ENCODE data around the gene TENM4. TPM values are rescaled to one million over a fixed set of nuclear protein-coding genes. Genes with fewer than 3 reads are reported as not detected.

Gene TENM4
- total and polyA plus RNA-seq, 2 donors: 1.5 to 27.8 TPM

DNA sequence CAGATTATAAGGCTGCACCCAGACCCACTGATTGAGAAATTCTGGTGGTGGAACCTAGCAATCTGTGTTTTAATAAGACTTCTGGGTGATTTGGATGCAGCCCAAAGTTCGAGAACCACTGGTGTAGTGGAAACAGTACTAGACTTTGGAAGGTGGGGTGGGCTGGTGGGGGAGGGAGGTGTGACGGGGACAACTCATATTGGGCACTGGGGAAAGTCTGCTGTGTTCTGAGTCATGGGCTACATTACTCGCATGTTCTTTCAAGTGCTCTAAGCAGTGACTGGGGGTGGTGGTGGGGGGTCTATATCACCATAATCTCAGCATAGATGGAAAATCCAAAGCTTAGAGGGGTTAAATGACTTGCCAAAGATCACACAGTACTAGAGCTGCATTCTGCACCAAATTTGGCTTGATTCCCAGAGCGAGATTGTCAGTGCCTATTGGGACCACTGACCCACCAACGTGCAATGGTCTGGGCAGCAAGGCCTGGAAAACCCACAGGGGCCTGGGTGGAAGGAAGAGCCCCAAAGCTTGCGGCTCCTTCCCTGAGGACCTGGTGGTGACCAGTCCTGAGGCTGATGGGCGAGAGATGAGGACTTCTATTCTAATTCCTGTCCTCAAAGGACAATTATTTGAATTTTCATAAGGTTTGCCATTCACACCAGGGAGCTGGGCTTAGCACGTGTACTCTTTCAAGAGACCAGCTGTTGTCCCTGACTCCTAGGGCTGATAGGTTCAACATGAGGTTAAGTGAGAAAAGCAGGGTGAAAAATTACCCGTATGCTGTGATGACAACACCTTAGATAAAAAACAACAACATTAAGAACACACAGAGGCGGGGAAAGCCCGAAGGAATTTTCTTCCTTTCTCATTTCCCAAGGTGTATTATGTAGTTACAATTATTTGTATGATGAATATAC lies 788.6 kb downstream of the TENM4 start:
- Histone ChIP-seq H3K27ac (ENCODE audit: low read depth) (no peak overlapping the region), H3K4me3 (ENCODE audit: low read depth, low read length) (no peak overlapping the region), H3K36me3 (ENCODE audit: insufficient read depth) (no peaks in the 10 kb centered on the region), H3K4me1 (ENCODE audit: insufficient read depth) (no peaks in the 10 kb centered on the region)
- 88% methylated on average over 11 of the region's 11 CpGs for WGBS
- DNase-seq (ENCODE audit: extremely low spot score): no peak

DNA sequence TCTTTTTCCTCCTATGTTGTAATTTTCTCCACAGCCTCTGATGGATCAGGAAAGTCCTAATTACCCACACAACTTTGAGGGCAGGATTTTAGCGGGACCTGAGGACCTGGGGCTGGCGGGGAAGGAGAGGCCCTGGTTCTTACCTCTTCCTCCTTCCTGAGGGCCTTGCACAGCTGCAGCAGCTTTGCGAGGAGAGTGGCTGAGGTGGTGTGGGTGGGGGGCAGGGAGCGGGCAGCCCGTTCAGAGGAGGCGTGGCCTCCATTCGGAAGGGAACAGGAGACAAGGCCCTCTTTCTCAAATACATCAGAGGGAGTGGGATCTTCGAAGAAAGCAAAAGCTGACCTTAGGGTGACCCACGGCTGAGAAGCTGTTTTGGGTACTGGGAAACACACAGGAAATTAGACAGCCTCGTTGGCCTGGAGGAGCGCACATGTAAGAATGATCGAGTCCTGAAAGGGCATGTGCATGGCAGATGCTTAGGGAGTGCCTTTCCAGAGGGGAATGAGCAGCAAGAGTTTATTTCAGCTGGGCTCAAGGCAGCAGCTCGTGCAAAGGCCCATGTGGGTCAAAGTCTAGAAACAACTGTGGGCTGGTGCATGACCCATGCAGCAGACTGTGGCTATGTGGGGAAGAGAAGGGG lies 789.6 kb downstream of the TENM4 start:
- H3K4me1 ChIP-seq (ENCODE audit: insufficient read depth): no peaks in the 10 kb centered on the region
- no peak overlapping the region for H3K27ac ChIP-seq (ENCODE audit: low read depth)
- no peak for DNase-seq (ENCODE audit: extremely low spot score)
- 67% methylated on average over 13 of the region's 13 CpGs for WGBS
- H3K4me3 ChIP-seq (ENCODE audit: low read depth, low read length): no peak overlapping the region
- no peaks in the 10 kb centered on the region for H3K36me3 ChIP-seq (ENCODE audit: insufficient read depth)

DNA sequence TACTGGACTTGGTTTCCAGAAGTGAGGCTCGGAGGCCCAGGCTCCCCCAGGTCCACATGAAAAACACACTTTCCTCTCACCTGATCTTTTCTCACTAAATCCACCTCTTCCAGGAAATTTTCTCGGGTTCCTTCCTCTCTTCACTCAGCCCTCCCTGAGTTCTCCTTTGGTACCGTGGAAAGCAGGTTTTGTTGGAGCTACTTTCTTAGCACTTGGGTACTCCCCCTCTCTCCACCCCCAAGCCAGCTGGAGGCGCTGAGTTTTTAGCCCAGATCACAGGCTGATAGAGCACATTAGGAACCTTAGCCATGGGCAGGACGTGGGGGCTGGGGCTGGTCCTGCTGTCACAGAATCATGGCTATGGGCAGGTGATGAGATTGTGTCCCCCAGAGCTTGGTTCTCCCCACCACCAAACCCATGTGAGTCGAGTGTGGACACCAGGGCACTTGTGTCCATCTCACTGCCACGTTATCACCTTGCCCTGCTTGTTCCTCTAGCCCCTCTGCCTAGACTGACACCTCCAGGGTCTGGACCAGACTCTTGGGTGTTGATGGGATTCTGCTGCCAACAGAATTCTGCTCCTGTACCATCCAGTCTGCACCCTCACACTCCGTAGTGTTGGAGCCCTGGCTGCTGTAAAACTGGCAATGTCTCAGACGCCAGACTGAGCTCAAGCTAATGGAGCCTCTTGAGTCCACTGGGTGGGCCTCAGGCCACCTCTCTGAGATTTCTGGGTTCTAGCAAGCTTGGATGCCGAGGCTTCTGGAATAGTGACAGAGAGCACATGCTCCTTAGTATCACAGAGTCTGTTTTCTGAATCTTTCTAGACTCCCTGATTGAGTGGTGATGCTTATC lies 791.2 kb downstream of the TENM4 start:
- H3K36me3 ChIP-seq (ENCODE audit: insufficient read depth): no peaks in the 10 kb centered on the region
- H3K27ac ChIP-seq (ENCODE audit: low read depth): no peak overlapping the region
- no peak overlapping the region for H3K4me3 ChIP-seq (ENCODE audit: low read depth, low read length)
- DNase-seq (ENCODE audit: extremely low spot score): no peak
- no peaks in the 10 kb centered on the region for H3K4me1 ChIP-seq (ENCODE audit: insufficient read depth)
- WGBS: 85% methylated on average over 10 of the region's 10 CpGs

DNA sequence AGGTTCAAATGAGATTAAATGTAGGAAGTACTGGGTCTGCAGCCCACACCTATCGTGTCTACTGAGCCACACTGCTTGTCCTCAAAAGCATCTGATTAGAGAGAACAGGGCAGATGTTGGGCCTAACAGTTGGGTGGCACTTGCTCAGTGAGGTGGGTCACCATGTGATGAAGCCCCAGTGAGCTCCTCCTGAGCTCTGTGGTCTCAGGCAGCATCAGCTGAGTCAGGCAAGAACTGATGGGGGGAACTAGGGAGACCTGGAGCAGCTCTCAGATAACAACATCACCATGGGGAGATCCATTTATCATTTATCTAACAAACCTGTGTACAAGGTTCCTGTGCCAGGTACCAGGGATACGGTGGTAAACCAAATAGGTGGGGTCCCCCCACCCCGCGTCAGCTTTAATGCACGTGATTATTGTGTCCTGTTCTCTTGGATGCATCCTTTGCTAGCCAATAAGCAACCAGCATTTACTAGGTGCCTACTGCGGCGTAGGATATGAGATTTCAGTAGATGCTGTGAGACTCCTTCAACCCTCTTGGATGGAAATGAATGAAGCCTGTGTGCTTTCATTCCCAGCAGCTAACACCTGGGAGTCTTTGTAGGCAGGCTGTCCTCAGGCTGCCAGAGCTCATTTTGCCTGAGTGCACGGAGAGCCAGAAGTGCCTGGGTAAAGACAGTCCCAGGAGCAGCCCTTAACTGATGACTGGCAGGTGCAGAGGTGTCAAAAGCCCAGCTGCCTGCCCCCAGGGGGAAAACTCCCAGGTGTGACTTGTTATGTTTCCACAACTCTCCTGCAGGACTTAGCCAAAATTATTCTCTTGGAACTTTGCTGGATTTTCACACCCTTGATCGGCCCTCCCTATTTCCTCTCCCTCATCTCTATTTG lies 792.6 kb downstream of the TENM4 start:
- 84% methylated on average over 9 of the region's 9 CpGs for WGBS

DNA sequence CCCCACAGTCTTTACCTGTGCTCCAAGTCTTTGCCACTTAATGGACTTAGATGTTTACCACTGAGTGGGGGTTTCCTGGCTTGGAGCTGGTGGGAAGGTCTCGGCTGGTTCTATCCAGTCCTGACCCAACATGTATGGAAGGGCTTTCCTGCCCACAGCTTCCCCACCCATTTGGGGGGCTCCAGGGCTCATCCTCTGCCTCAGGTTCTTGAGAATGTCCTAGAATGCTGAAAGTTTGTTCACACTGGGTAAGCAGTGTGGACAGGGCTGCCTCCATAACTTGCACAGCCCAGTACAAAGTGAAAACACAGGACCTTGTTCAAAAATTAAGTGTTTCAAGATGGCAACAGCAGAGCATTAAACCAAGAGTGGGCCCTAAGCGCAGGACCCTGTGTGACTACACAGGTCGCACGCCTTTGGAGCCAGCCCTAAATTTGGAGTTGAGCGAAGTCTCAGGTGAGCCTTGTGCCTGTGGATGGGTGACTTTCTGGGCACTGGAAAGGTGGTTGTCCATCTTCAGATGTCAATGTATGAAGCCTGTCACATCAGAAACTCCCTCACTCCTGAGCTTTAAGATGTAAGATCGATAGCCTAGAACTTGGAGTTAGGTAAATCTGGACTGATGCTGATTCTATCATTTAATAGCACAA lies 793.4 kb downstream of the TENM4 start:
- no peaks in the 10 kb centered on the region for H3K36me3 ChIP-seq (ENCODE audit: insufficient read depth)
- 82% methylated on average over 6 of the region's 6 CpGs for WGBS
- no peak overlapping the region for H3K4me3 ChIP-seq (ENCODE audit: low read depth, low read length)
- DNase-seq (ENCODE audit: extremely low spot score): no peak
- H3K27ac ChIP-seq (ENCODE audit: low read depth): no peak overlapping the region
- H3K4me1 ChIP-seq (ENCODE audit: insufficient read depth): no peaks in the 10 kb centered on the region

More for the DNA sequence above, 792.6 kb downstream of the TENM4 start:
- Histone ChIP-seq H3K4me3 (ENCODE audit: low read depth, low read length) (no peak overlapping the region), H3K27ac (ENCODE audit: low read depth) (no peak overlapping the region), H3K4me1 (ENCODE audit: insufficient read depth) (no peaks in the 10 kb centered on the region), H3K36me3 (ENCODE audit: insufficient read depth) (no peaks in the 10 kb centered on the region)
- no peak for DNase-seq (ENCODE audit: extremely low spot score)

DNA sequence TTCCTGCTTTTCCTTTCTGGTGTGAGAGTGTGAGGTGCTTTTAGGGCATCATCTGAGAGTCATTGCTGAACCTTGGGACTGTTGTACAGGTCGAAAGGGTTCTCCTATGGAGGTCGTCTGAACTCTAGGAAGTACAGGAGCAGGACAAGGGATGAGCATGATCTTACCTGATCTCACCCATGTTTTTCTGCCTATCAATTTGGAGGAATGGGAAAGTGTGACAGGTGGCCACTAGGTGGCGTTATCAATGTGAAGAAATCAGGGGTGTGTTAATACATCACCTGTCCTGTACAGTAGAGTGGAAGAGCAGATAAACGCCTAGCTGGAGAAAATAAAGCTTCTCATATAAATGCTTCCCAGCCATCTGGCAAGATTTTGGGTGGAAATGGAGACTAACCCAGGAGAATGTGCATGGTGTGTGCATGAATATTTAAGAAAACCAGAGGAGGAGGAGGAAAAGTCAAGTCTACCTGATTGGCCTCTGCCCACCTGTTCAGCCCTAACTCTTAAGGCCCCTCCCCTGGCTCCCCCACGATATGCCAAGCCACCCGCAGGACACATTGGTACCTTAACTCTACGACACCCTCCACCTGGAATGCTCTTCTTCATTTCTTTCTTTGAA lies 794.2 kb downstream of the TENM4 start:
- no peaks in the 10 kb centered on the region for H3K4me1 ChIP-seq (ENCODE audit: insufficient read depth)
- no peak for DNase-seq (ENCODE audit: extremely low spot score)
- no peaks in the 10 kb centered on the region for H3K36me3 ChIP-seq (ENCODE audit: insufficient read depth)
- H3K27ac ChIP-seq (ENCODE audit: low read depth): no peak overlapping the region
- H3K4me3 ChIP-seq (ENCODE audit: low read depth, low read length): no peak overlapping the region
- 35% methylated on average over 7 of the region's 7 CpGs for WGBS

DNA sequence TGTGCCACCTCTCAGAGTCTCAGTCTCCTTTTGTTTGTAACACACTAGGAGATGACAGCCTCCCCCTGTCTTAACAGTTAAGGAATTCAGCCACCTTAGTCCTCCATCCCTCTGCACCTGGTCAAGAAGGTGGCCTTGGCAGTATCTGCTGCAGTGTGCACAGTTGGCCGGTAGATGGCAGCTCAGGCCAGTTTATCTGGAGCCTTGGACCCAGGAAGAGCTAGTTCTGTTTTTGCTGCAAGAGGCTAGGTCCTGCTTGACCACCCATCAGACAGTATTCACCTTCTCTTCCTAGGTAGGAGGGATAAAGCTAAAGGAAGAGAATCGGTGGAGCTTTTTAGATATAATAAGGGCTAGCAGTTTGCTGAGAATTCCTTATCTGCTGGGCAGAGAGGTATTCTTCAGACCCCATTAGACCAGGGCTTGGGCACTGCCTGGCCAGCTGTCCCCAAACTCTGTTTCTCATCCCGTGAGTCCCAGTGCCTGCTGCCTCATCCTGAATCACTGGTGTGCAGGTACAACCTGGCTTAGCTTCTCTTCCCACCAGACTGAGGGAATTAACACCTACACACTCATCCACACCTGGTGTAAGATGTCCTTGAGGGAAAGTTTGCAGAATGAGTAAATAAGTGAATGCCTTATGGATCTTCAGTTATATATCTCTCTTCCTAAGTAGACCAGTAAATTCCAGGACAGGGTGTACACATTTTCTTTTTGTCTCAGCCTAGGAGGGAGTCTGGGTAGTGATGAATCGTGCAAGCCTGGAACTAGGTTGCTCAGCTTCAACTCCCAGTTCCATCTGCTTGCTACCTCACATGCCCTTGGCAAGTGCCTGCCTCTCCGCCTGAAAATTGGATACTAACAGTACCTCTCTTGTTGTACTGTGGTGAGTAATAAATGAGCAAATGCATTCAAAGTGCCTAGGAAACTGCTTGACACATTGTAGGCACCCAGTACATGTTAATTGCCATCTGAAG lies 795.3 kb downstream of the TENM4 start:
- Histone ChIP-seq H3K4me1 (ENCODE audit: insufficient read depth) (no peaks in the 10 kb centered on the region), H3K4me3 (ENCODE audit: low read depth, low read length) (no peak overlapping the region), H3K36me3 (ENCODE audit: insufficient read depth) (no peaks in the 10 kb centered on the region), H3K27ac (ENCODE audit: low read depth) (no peak overlapping the region)
- WGBS: 38% methylated on average over 5 of the region's 5 CpGs
- DNase-seq (ENCODE audit: extremely low spot score): peak; percentile 18

DNA sequence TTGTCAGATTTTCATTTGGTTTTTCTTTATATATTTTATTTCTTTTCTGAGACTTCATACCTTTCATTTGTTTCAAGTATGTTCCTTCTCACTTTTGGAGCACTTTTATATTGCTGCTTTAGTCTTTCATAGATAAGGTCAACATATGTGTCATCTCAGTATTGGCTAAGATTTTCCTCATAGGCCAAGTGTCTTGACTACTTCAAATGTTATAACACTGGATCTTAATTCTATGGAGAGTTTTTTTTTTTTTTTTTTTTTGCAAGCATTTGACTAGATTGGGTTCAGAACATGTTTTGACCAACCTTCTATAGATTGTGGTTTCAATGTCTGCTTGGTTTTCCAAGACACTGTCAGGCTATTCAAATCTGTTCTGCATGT lies 797.2 kb downstream of the TENM4 start:
- Histone ChIP-seq H3K4me3 (ENCODE audit: low read depth, low read length) (no peak overlapping the region), H3K27ac (ENCODE audit: low read depth) (no peak overlapping the region), H3K36me3 (ENCODE audit: insufficient read depth) (no peaks in the 10 kb centered on the region), H3K4me1 (ENCODE audit: insufficient read depth) (no peaks in the 10 kb centered on the region)
- no peak for DNase-seq (ENCODE audit: extremely low spot score)

DNA sequence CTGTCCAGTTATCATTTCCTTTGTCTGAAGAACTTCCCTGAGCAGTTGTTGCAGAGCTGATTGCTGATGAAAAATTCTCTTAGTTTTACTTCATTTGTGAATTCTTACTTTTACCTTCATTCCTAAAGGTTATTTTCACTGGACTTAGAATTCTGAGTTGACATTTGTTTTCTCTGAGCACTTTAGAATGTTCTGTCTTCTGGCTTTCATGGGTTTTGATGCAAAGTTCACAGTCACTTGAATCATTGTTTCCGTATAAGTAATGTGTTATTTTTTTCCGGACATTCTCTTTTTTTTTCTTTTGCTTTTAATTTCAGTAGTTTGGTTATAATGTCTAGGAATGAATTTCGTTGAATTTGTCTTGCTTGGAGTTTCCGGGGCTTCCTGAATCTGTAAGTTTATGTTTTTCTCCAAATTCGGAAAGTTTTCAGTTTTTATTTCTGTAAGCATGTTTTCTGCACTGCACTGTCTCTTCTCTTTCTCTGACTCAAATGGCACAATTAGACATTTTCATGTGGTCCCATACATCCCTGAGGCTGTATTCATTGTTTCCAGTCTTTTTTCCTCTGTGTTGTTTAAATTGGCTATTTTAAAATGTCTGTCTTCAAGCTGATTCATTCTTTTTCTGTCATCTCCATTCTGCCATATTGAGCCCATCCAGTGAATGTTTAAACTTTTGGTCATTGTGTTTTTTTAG lies 797.7 kb downstream of the TENM4 start:
- DNase-seq (ENCODE audit: extremely low spot score): no peak
- Histone ChIP-seq H3K36me3 (ENCODE audit: insufficient read depth) (no peaks in the 10 kb centered on the region), H3K27ac (ENCODE audit: low read depth) (no peak overlapping the region), H3K4me3 (ENCODE audit: low read depth, low read length) (no peak overlapping the region), H3K4me1 (ENCODE audit: insufficient read depth) (no peaks in the 10 kb centered on the region)
- 81% methylated on average over 5 of the region's 5 CpGs for WGBS

DNA sequence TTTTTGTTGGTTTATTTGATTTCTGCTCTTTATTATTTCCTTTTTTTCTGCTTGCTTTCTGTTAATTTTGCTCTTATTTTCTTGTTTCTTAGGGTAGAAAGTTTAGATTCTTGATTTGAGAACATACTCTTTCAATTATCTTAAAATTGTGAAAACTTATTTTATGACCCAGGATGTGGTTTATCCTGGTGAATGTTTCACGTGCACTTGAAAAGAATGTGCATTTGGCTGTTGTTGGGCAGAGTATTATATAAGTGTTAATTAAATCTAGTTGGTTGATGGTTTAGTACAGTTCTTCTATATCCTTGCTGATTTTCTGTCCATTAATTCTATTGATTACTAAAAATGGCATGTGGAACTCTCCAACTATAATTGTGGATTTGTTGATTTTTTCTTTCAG lies 799.3 kb downstream of the TENM4 start:
- H3K36me3 ChIP-seq (ENCODE audit: insufficient read depth): no peaks in the 10 kb centered on the region
- 21% methylated on average over 1 of the region's 1 CpG for WGBS
- H3K4me3 ChIP-seq (ENCODE audit: low read depth, low read length): no peak overlapping the region
- H3K27ac ChIP-seq (ENCODE audit: low read depth): no peak overlapping the region
- no peak for DNase-seq (ENCODE audit: extremely low spot score)
- no peaks in the 10 kb centered on the region for H3K4me1 ChIP-seq (ENCODE audit: insufficient read depth)

All from urinary bladder (tissue), 4 donors.